Type B pancreatic cell (in vitro differentiated cells): Measurements from ENCODE around the gene COPS9. TPM values are rescaled to one million over a fixed set of nuclear protein-coding genes. Genes with fewer than 3 reads are reported as not detected.
A peak's percentile ranks its signal among the peaks of the same experiment; 100 is the strongest.

Experiments used
- DNase-seq: peaks from one replicate; pipeline ENCODE4 v3.0.0; 2021; ENCODE audit warnings: mixed read lengths; ENCODE audit not compliant: unreplicated experiment; ENCODE audit errors: extremely low spot score
- H3K27ac Mint-ChIP-seq: 2 replicates; pipeline ENCODE4 v1.8.0; 2021; ENCODE audit warnings: mild to moderate bottlenecking, mixed read lengths
- H3K27me3 Mint-ChIP-seq: 2 replicates; pipeline ENCODE4 v1.8.0; 2021; ENCODE audit warnings: mixed read lengths
- H3K36me3 Mint-ChIP-seq: 2 replicates; pipeline ENCODE4 v1.8.0; 2021; ENCODE audit warnings: mixed read lengths
- H3K4me1 Mint-ChIP-seq: one replicate; pipeline ENCODE4 v1.8.0; 2021; ENCODE audit warnings: mixed read lengths; ENCODE audit not compliant: unreplicated experiment
- H3K4me3 Mint-ChIP-seq: 2 replicates; pipeline ENCODE4 v1.8.0; 2021; ENCODE audit warnings: mild to moderate bottlenecking, mixed read lengths
- H3K9me3 Mint-ChIP-seq: 2 replicates; pipeline ENCODE4 v1.8.0; 2021; ENCODE audit warnings: mixed read lengths
- total RNA-seq: library from RNA; stranded (reverse); gene quantifications from 2 replicates; pipeline ENCODE4 v1.2.1, GENCODE V29; 2021; ENCODE audit warnings: low replicate concordance
- TF ChIP-seq, protein P1 (sequence below): fragments of 200-600 bp; sonication (generic); conservative IDR thresholded peaks from 2 replicates; pipeline ENCODE4 v1.5.0; 2021; ENCODE audit warnings: antibody characterized with exemption, mild to moderate bottlenecking

COPS9 gene
- total RNA-seq, 1 donor from 2014 or later = 131 TPM

DNA sequence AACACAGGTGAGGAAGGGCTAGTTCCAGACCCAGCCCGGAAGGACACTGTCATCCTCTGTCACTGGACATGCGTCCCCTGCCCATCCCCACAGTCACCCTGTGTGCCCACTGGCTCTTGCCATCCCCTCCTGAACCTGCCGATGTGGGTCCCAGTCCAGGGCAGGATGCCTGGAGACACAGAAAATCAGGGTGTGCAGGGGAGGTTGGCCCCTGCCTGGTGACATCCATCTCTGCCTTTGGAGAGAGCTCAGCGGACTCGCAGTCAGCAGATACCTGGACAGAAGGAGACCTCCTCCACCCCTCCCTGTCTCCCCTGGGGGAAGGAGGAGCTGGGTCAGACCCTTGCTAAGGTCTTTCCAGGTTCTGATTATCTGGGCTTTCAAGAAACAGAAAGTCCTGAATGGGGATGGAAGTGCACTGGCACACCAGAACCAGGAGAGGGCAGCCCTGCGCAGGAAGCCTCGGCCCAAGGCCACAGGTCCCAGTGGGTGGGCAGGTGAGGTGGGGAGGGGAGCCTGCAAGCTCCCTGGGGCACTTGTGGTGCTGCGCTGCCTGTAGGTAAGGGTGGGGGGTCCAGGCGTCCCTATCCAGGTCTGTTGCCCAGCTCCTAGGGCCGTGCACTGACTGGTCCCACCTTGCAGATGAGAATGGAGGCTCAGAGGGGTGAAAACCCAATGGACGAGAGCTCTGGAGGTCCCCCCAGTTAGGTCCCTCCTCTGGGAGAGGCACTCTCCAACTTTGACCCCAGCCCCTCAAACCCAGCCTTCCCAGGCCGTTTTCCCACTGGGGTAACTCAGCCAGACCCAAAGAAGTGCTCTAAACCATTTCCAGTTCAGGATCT lies 14.1 kb upstream of the COPS9 start:
- peaks cover 35% of the 10 kb centered on the region for H3K27me3 Mint-ChIP-seq
- no peaks in the 10 kb centered on the region for H3K36me3 Mint-ChIP-seq
- no peak overlapping the region for H3K27ac Mint-ChIP-seq
- no peak overlapping the region for H3K4me3 Mint-ChIP-seq
- TF ChIP-seq, protein P1, sequence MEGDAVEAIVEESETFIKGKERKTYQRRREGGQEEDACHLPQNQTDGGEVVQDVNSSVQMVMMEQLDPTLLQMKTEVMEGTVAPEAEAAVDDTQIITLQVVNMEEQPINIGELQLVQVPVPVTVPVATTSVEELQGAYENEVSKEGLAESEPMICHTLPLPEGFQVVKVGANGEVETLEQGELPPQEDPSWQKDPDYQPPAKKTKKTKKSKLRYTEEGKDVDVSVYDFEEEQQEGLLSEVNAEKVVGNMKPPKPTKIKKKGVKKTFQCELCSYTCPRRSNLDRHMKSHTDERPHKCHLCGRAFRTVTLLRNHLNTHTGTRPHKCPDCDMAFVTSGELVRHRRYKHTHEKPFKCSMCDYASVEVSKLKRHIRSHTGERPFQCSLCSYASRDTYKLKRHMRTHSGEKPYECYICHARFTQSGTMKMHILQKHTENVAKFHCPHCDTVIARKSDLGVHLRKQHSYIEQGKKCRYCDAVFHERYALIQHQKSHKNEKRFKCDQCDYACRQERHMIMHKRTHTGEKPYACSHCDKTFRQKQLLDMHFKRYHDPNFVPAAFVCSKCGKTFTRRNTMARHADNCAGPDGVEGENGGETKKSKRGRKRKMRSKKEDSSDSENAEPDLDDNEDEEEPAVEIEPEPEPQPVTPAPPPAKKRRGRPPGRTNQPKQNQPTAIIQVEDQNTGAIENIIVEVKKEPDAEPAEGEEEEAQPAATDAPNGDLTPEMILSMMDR = peak; percentile 84
- no peaks in the 10 kb centered on the region for H3K9me3 Mint-ChIP-seq
- DNase-seq = no peak
- no peaks in the 10 kb centered on the region for H3K4me1 Mint-ChIP-seq

GRCh38 chr2:240147911-240148587 lies 11.9 kb upstream of the COPS9 start:
- TF ChIP-seq, protein P1 = no peak
- no peaks in the 10 kb centered on the region for H3K4me1 Mint-ChIP-seq
- H3K27ac Mint-ChIP-seq = no peak overlapping the region
- DNase-seq = no peak
- no peak overlapping the region for H3K4me3 Mint-ChIP-seq
- H3K27me3 Mint-ChIP-seq = peaks cover 31% of the 10 kb centered on the region
- H3K36me3 Mint-ChIP-seq = no peaks in the 10 kb centered on the region
- H3K9me3 Mint-ChIP-seq = no peaks in the 10 kb centered on the region

- H3K4me3 Mint-ChIP-seq = no peak overlapping the region
- H3K36me3 Mint-ChIP-seq = no peaks in the 10 kb centered on the region
- DNase-seq = no peak
- no peaks in the 10 kb centered on the region for H3K9me3 Mint-ChIP-seq
- H3K27ac Mint-ChIP-seq = peak overlapping the region; percentile 6
- H3K27me3 Mint-ChIP-seq = peaks cover 24% of the 10 kb centered on the region
- no peaks in the 10 kb centered on the region for H3K4me1 Mint-ChIP-seq
- TF ChIP-seq, protein P1 = no peak
Observed at GRCh38 chr2:240147382-240147781, 11.3 kb upstream of the COPS9 start.

GRCh38 chr2:240146627-240147278 lies 10.6 kb upstream of the COPS9 start:
- Mint-ChIP-seq H3K9me3 (no peaks in the 10 kb centered on the region), H3K27ac (no peak overlapping the region), H3K4me3 (no peak overlapping the region), H3K4me1 (no peaks in the 10 kb centered on the region), H3K27me3 (peaks cover 21% of the 10 kb centered on the region), H3K36me3 (no peaks in the 10 kb centered on the region)
- TF ChIP-seq, protein P1 = no peak
- no peak for DNase-seq

- no peak for DNase-seq
- H3K4me1 Mint-ChIP-seq = no peaks in the 10 kb centered on the region
- H3K27me3 Mint-ChIP-seq = peaks cover 21% of the 10 kb centered on the region
- H3K4me3 Mint-ChIP-seq = no peak overlapping the region
- H3K27ac Mint-ChIP-seq = no peak overlapping the region
- H3K9me3 Mint-ChIP-seq = no peaks in the 10 kb centered on the region
- TF ChIP-seq, protein P1 = no peak
- H3K36me3 Mint-ChIP-seq = no peaks in the 10 kb centered on the region
Observed at GRCh38 chr2:240146141-240146561, 10.0 kb upstream of the COPS9 start.
